Measurements from ENCODE around the gene LAMA3. TPM values are rescaled to one million over a fixed set of nuclear protein-coding genes. Genes with fewer than 3 reads are reported as not detected.

Gene LAMA3
- total and polyA plus RNA-seq, 2 donors (not counting 1 experiment from before 2014, with no cell fraction given) = 0.75 to 13.2 TPM

GRCh38 chr18:23902396-23902795, 213.1 kb downstream of the LAMA3 start:
- H3K27ac ChIP-seq (ENCODE audit: insufficient read depth, low read length) = no peak overlapping the region

DNA sequence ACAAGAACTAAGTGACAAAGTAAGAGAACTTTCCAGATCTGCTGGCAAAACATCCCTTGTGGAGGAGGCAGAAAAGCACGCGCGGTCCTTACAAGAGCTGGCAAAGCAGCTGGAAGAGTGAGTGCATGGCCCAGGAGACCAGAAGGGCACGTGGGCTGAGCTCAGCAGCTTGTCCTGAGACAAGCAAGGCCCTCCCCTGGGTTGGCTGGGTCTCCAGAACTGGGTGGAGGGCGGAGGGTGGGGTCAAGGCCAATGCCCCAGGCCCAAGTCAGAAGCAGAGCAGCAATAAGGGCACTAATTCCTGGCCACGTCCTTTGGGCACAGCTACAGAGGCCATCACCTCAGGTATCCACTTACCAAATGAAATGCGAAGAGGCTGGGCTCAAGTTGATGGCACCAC, 214.7 kb downstream of the LAMA3 start:
- no peak for DNase-seq (ENCODE audit: low read depth in 2 of 2)
- H3K79me2 ChIP-seq (ENCODE audit: control insufficient read depth, insufficient read depth, low read length) = no peaks in the 10 kb centered on the region
- no peak for TF ChIP-seq EZH2 (IDR thresholded peaks at IDR 0.05; ENCODE audit: low read length, missing control alignments)
- TF ChIP-seq, protein P1, sequence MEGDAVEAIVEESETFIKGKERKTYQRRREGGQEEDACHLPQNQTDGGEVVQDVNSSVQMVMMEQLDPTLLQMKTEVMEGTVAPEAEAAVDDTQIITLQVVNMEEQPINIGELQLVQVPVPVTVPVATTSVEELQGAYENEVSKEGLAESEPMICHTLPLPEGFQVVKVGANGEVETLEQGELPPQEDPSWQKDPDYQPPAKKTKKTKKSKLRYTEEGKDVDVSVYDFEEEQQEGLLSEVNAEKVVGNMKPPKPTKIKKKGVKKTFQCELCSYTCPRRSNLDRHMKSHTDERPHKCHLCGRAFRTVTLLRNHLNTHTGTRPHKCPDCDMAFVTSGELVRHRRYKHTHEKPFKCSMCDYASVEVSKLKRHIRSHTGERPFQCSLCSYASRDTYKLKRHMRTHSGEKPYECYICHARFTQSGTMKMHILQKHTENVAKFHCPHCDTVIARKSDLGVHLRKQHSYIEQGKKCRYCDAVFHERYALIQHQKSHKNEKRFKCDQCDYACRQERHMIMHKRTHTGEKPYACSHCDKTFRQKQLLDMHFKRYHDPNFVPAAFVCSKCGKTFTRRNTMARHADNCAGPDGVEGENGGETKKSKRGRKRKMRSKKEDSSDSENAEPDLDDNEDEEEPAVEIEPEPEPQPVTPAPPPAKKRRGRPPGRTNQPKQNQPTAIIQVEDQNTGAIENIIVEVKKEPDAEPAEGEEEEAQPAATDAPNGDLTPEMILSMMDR (conservative IDR thresholded peaks at IDR 0.05 in 1 of 2, IDR thresholded peaks at IDR 0.05 in 1 of 2; ENCODE audit: low read depth in 1 of 2, low read length in 2 of 2) = no peak
- H3K4me3 ChIP-seq (replicated peaks in 1 of 4; ENCODE audit: control extremely low read depth in 1 of 4, insufficient read depth in 1 of 4, low read depth in 3 of 4, low read length in 4 of 4) = no peak overlapping the region
- no peaks in the 10 kb centered on the region for H4K20me1 ChIP-seq (ENCODE audit: control insufficient read depth, extremely low read depth, insufficient read depth, low read length)
- no peak overlapping the region for H3K9ac ChIP-seq (ENCODE audit: insufficient read depth, low read length)
- H3K36me3 ChIP-seq (ENCODE audit: control insufficient read depth, insufficient read depth, low read length) = no peaks in the 10 kb centered on the region
- no peaks in the 10 kb centered on the region for H3K27me3 ChIP-seq (ENCODE audit: control insufficient read depth, insufficient read depth, low read length)
- H3K4me2 ChIP-seq (ENCODE audit: extremely low read depth, insufficient read depth, low read length) = no peak overlapping the region
- H2AFZ ChIP-seq (ENCODE audit: low read length) = no peak overlapping the region
- no peaks in the 10 kb centered on the region for H3K4me1 ChIP-seq (ENCODE audit: control insufficient read depth, extremely low read depth, insufficient read depth, low read length)
- no peak overlapping the region for H3K27ac ChIP-seq (ENCODE audit: insufficient read depth, low read length)
- no peaks in the 10 kb centered on the region for H3K9me3 ChIP-seq (ENCODE audit: control insufficient read depth, insufficient read depth, low read depth, low read length)

More at GRCh38 chr18:23902396-23902795, 213.1 kb downstream of the LAMA3 start:
- H3K4me2 ChIP-seq (ENCODE audit: extremely low read depth, insufficient read depth, low read length) = no peak overlapping the region
- H3K9me3 ChIP-seq (ENCODE audit: control insufficient read depth, insufficient read depth, low read depth, low read length) = no peaks in the 10 kb centered on the region
- H2AFZ ChIP-seq (ENCODE audit: low read length) = no peak overlapping the region
- H3K27me3 ChIP-seq (ENCODE audit: control insufficient read depth, insufficient read depth, low read length) = no peaks in the 10 kb centered on the region
- H3K4me1 ChIP-seq (ENCODE audit: control insufficient read depth, extremely low read depth, insufficient read depth, low read length) = no peaks in the 10 kb centered on the region
- no peaks in the 10 kb centered on the region for H3K79me2 ChIP-seq (ENCODE audit: control insufficient read depth, insufficient read depth, low read length)
- no peak overlapping the region for H3K4me3 ChIP-seq (replicated peaks in 1 of 4; ENCODE audit: control extremely low read depth in 1 of 4, insufficient read depth in 1 of 4, low read depth in 3 of 4, low read length in 4 of 4)
- H3K36me3 ChIP-seq (ENCODE audit: control insufficient read depth, insufficient read depth, low read length) = no peaks in the 10 kb centered on the region
- no peak overlapping the region for H3K9ac ChIP-seq (ENCODE audit: insufficient read depth, low read length)
- H4K20me1 ChIP-seq (ENCODE audit: control insufficient read depth, extremely low read depth, insufficient read depth, low read length) = no peaks in the 10 kb centered on the region
- TF ChIP-seq, protein P1 (conservative IDR thresholded peaks at IDR 0.05 in 1 of 2, IDR thresholded peaks at IDR 0.05 in 1 of 2; ENCODE audit: low read depth in 1 of 2, low read length in 2 of 2) = no peak
- TF ChIP-seq EZH2 (IDR thresholded peaks at IDR 0.05; ENCODE audit: low read length, missing control alignments) = no peak
- no peak for DNase-seq (ENCODE audit: low read depth in 2 of 2)

DNA sequence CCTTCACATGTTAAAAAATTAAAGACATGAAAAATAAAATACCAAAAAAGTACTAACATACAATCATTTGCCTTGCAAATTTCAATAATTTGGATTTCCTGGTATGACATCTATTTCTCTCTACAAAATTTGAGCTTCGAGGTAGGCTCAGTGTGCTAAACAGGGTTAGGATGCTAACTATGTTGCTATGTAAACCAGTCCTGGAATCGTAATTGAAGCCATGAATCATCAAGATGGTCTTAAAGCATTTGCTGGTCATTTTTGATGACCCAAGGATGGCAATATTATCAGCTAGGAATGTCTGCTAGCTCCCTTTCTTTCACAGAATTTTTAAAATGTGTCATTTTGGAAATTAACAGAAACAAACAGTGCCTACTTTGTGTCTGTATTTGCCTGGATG, 217.4 kb downstream of the LAMA3 start:
- Histone ChIP-seq H4K20me1 (ENCODE audit: control insufficient read depth, extremely low read depth, insufficient read depth, low read length) (no peaks in the 10 kb centered on the region), H3K4me1 (ENCODE audit: control insufficient read depth, extremely low read depth, insufficient read depth, low read length) (no peaks in the 10 kb centered on the region), H3K27ac (ENCODE audit: insufficient read depth, low read length) (no peak overlapping the region), H3K4me3 (replicated peaks in 1 of 4; ENCODE audit: control extremely low read depth in 1 of 4, insufficient read depth in 1 of 4, low read depth in 3 of 4, low read length in 4 of 4) (no peak overlapping the region), H3K9me3 (ENCODE audit: control insufficient read depth, insufficient read depth, low read depth, low read length) (no peaks in the 10 kb centered on the region), H3K4me2 (ENCODE audit: extremely low read depth, insufficient read depth, low read length) (no peak overlapping the region), H3K9ac (ENCODE audit: insufficient read depth, low read length) (no peak overlapping the region), H3K79me2 (ENCODE audit: control insufficient read depth, insufficient read depth, low read length) (no peaks in the 10 kb centered on the region), H3K27me3 (ENCODE audit: control insufficient read depth, insufficient read depth, low read length) (no peaks in the 10 kb centered on the region), H3K36me3 (ENCODE audit: control insufficient read depth, insufficient read depth, low read length) (no peaks in the 10 kb centered on the region), H2AFZ (ENCODE audit: low read length) (no peak overlapping the region)
- no peak for DNase-seq (ENCODE audit: low read depth in 2 of 2)
- TF ChIP-seq, protein P1 (conservative IDR thresholded peaks at IDR 0.05 in 1 of 2, IDR thresholded peaks at IDR 0.05 in 1 of 2; ENCODE audit: low read depth in 1 of 2, low read length in 2 of 2) = no peak
- TF ChIP-seq EZH2 (IDR thresholded peaks at IDR 0.05; ENCODE audit: low read length, missing control alignments) = no peak
